Stimulated activated naive CD8-positive, alpha-beta T cell treated with anti-CD3 and anti-CD28 coated beads, Interleukin-15, Interleukin-2, amounts not matched to agents 100 U/mL and 50 U/mL, for 24 hours (primary cell): ENCODE measurements around the gene CFAP61.
"Not testable (repeated sequence)": the region's sequence is repeated elsewhere in the genome, so short reads cannot be mapped to it uniquely, and the experiment has no call there.

Experiments used
- ATAC-seq: fragments of 150-1000 bp; cut with Tn5 transposase; one replicate; pipeline ENCODE4 v1.10.0; 2021
- DNase-seq: peaks from one replicate; pipeline ENCODE4 v3.0.0; 2021

CFAP61 gene

GRCh38 chr20:20322912-20323311, 270.6 kb downstream of the CFAP61 start:
- ATAC-seq, result no peak
- no peak for DNase-seq

DNA sequence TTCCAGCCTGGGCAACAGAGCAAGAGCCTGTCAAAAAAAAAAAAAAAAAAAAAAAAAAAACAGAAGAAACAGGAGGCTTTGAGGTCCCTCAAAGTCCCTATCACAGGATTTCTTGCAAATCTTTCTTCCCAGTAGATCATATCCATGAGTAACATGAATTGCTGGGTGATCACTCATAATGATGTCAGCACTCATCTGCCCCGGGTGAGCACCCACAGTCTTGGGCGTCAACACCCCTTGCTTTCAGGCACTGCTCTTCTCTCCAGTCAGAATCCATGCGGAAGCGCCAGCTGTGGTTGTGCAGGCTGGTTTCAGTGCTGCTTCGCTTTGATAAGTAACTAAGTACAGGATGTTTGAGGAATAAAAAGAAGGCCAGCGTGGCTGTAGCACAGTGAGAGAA, 275.4 kb downstream of the CFAP61 start:
- DNase-seq (no peak), ATAC-seq (no peak)

- ATAC-seq, result no peak
These were observed 277.2 kb downstream of the CFAP61 start for GRCh38 chr20:20329564-20329963.

DNA sequence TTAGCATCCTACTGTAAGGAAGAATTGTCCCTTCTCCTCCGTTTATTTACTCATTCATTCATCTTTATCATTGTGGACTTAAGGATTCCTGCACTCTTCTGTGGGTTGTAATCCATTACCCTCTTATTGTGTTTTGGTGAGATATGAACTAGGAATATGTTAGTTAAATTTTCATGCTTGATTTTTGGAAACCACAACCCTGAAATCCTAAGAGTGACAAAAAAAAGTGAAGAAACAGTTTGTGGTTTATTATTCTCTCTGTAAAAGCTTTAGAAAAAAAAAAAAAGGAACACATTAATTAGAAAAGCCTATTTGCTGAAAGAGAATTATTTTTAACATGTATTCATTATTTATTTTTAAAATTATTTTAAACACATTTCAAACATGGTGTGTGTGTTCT, 278.8 kb downstream of the CFAP61 start:
- ATAC-seq, result no peak

More at GRCh38 chr20:20329564-20329963, 277.2 kb downstream of the CFAP61 start:
- no peak for DNase-seq

GRCh38 chr20:20331817-20332216, 279.5 kb downstream of the CFAP61 start:
- ATAC-seq (no peak), DNase-seq (no peak)

More for the DNA sequence above, 278.8 kb downstream of the CFAP61 start:
- no peak for DNase-seq

DNA sequence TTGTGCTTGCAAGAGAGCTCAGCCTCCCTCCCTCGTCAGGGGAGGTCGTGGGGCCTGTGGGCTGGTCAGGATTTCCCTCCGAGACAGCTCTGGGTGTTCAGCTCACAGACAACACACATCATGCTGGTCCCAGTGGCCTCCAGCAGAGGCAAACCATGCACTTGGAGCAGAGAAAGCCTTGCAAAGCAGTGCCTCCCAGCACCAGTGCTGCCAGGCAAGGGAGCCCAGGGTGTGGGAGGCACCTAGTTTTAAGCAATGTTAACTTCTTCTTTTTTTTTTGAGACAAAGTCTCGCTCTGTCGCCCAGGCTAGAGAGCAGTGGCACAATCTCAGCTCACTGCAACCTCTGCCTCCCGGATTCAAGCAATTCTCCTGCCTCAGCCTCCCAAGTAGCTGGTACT, 281.5 kb downstream of the CFAP61 start:
- DNase-seq (no peak), ATAC-seq (no peak)

- ATAC-seq (no peak), DNase-seq (no peak)
These were observed 282.2 kb downstream of the CFAP61 start for GRCh38 chr20:20334489-20334888.

- ATAC-seq (no peak), DNase-seq (no peak)
These were observed 285.9 kb downstream of the CFAP61 start for GRCh38 chr20:20338133-20338730.

GRCh38 chr20:20340443-20340842, 288.1 kb downstream of the CFAP61 start:
- no peak for DNase-seq
- no peak for ATAC-seq

GRCh38 chr20:20341371-20341770, 289.0 kb downstream of the CFAP61 start:
- no peak for DNase-seq
- ATAC-seq, result no peak

DNA sequence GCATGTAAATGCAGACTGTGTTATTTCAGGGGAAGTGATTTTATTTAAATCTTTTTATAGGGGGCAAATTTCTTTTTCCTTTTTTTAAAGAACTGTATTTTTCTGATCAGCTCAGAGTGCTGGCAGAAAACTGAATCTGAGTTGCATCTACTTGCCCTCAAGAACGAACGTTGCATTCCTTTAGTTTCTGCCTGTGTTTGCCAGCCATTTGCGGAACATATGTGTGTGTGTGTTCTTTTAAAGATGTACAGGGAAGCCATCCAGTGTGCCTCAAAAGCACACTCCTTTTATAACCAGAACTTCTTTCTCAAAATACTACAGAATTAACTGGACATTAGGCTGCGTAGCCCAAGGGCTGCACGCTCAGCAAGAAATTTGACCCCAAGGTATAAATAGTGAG, 289.7 kb downstream of the CFAP61 start:
- ATAC-seq, result no peak
- DNase-seq, result no peak

DNA sequence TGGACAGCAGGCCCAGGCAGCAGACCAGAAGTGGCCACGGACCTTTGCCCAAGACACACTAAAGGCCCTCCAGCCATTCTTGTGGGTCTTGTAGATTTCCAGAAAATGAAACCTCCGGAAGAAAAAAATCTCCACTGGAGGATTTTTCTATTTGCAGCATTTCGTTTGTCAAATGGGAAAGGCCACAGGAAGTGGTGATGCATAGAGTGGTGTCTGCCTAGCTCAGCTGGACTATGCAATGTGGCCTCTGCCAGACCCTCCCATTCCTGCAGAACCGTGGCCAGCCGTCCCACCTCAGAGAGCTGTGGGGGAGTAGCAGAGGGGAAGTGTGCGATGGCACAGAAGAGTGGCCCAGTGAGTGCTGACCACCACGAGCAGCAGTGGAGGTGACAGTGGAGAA, 291.6 kb downstream of the CFAP61 start:
- DNase-seq (no peak), ATAC-seq (no peak)

DNA sequence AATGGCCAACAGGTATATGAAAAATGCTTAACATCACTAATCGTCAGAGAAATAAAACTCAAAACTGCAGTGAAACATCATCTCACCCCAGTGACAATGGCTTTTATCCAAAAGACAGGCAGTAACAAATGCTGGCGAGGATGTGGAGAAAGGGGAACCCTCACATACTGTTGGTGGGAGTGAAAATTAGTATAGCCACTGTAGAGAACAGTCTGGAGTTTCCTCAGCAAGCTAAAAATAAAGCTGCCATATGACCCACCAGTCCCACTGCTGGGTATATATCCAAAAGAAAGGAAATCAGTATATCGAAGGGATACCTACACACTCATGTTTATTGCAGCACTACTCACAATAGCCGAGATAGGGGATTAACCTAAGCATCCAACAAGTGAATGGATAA, 292.1 kb downstream of the CFAP61 start:
- DNase-seq (no peak), ATAC-seq (no peak)

GRCh38 chr20:20353576-20353975, 301.2 kb downstream of the CFAP61 start:
- DNase-seq (no peak), ATAC-seq (peak; percentile 52)

GRCh38 chr20:20355503-20355902, 303.2 kb downstream of the CFAP61 start:
- not testable (repeated sequence) for DNase-seq, ATAC-seq

DNA sequence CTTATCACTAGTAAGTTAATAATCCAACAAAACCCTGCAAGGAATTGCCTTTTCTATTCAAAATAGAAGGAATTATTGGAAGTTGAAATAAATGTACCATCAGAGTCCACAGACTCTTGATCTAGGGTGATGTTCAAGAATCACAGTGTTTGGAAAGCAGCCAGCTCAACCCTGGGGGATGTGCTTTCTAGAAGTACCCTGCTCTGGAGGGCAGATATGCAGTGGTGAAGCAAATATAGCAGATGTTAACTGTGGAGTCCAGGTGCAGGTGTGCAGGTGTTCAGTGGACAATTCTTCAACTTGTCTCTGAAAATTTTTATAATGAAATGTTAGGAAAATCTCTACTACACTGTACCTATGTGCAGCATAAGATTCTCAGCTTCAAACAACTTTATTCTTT, 306.5 kb downstream of the CFAP61 start:
- no peak for DNase-seq

DNA sequence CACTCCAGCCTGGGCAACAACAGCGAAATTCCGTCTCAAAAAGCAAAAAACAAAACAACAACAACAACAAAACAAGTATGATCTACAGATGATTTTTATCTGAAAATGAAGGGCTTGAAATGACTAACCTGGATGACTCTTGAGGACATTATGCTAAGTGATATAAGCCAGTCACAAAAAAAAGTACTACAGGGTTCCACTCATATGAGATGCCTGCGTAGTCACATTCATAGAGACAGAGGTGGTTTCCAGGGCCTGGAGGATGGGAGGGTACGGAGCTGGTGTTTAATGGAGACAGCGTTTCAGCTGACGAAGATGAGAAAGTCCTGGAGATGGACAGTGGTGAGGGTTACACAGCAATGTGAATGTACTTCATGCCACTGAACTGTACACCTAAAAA, 307.3 kb downstream of the CFAP61 start:
- DNase-seq (no peak), ATAC-seq (peak; percentile 11)

More for the DNA sequence above, 306.5 kb downstream of the CFAP61 start:
- no peak for ATAC-seq

DNA sequence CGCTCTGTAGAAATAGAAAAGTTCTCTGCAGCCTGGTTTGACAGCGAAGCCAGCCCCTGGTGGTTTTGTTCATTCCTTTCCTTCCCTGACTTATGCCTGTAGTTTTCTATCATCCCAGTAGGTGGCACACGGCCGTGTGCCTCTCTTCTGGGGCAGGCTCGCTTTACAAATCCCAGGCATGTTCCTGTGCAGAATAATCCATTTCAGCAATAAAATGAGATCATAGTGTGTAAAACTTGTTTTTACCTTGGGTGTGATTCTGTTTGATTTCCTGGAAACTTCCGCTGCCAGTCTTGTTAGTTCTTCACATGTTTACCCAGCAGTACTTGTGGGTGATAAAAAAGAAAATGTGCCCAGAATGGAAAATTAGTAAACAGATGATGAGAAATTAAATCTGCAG, 308.1 kb downstream of the CFAP61 start:
- peak; percentile 38 for DNase-seq
- peak; percentile 64 for ATAC-seq

DNA sequence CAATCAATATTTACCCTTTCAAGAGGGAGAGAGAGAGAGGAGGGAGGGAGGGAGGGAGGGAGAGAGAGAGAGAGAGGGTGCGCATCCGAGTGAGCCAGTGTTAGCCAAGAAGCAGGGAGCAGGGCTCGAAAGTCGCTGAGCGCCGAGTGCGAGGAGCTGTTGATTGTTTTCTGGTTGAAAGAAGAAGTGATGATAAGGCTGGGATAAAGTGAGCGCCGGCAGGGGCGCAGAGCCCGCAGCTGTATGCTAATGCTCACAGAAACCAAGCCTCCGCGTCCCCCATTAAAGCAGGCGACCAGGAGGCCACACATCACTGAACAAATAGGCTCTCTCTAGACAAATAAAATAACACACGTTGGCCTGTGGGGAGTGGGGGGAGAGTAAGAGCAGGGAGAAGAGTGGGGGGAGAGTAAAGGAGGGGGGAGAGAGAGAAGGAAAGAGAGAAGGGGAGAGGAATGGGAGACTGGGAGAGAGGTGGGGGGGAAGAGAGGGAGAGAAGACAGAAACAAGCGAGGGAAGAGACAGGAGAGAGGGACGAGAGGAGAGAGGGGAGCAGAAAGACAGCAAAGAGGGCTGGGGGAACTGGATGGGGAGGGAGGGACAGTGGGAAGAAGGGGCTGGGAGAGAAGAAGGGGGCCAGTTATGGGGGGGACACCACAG, 310.6 kb downstream of the CFAP61 start:
- ATAC-seq (no peak), DNase-seq (peak; percentile 18)

GRCh38 chr20:20363434-20363798, 311.1 kb downstream of the CFAP61 start:
- ATAC-seq (no peak), DNase-seq (no peak)

GRCh38 chr20:20363799-20364592, 311.7 kb downstream of the CFAP61 start:
- ATAC-seq (no peak), DNase-seq (no peak)

DNA sequence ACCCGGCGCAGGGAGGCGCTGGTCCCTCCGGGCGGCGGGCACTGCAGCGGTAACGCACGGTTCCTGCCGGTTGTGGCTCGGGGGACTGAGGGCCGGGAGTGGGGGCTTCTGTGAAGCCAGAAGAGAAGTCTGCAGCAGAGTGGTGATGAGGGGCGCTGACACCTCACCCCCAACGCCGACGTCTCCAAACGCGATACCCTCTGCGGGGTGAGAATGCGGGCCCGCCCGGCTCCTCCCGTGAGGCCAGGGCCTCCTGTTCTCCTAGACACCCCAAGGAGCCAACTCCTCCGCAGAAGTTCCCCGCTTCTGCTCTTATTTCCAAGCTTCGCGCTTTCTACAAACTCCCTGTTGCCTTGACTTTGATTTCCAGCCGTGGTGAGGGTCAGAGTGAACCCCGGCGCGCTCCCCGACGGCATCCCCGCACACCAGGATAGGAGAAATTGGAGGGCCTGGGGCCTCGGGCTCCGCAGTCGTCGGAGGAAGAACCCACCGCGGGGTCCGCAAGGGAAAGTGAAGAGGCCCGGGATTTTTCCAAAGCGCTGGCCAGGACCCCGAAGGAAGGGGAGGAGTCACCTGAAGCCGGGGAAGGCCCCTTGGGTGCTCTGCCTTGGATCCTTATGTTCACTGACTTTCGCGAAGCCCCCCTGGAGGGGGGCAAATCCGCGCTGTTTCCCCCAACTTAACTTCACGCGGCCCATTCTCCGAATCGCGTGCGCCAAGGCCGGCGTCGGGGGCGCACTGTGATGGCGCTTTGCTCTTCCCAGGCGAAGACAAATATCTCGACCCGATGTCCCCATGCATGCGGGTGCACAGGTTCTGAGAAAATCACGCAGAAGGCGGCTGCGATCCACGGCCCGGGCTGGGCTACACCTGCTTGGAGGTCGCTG, 312.5 kb downstream of the CFAP61 start:
- ATAC-seq, result no peak
- DNase-seq, result peak; percentile 26
